Heart left ventricle (tissue), 16 donors: ENCODE data around the gene LTBP2. TPM values are rescaled to one million over a fixed set of nuclear protein-coding genes. Genes with fewer than 3 reads are reported as not detected.

ENCODE experiments used
- ATAC-seq, 4 donors: fragments of 200-7000 bp; cut with Tn5 transposase; one replicate each; pipeline ENCODE4 v1.9.1; 2020 to 2022; ENCODE audit warnings: moderate library complexity in 4 of 4, mild to moderate bottlenecking in 3 of 4, moderate number of reproducible peaks in 1 of 4
- DNase-seq, 5 donors: peaks; one replicate each; pipeline ENCODE4 v3.0.0-alpha.2; 2020
- H3K27ac ChIP-seq, 12 donors: fragments of 200-600 bp; sonication (generic) in 4 of 12; one replicate each; pipeline versions ENCODE4 v1.5.0 to v1.8.0; 2016 to 2022; ENCODE audit warnings: mild to moderate bottlenecking in 2 of 12
- H3K27me3 ChIP-seq, 9 donors: fragments of 200-600 bp; sonication (generic) in 2 of 9; one replicate each; pipeline versions ENCODE4 v1.5.1 to v1.8.0; 2016 to 2022; ENCODE audit warnings: mild to moderate bottlenecking in 3 of 9
- H3K36me3 ChIP-seq, 9 donors: fragments of 200-600 bp; sonication (generic) in 2 of 9; one replicate each; pipeline versions ENCODE4 v1.5.0 to v1.8.0; 2018 to 2022; ENCODE audit warnings: mild to moderate bottlenecking in 2 of 9
- H3K4me1 ChIP-seq, 12 donors: fragments of 200-600 bp; sonication (generic) in 4 of 12; one replicate each; pipeline versions ENCODE4 v1.5.0 to v1.8.0; 2016 to 2022; ENCODE audit warnings: mild to moderate bottlenecking in 3 of 12
- H3K4me3 ChIP-seq, 12 donors: fragments of 200-600 bp; sonication (generic) in 4 of 12; one replicate each; pipeline versions ENCODE4 v1.5.0 to v1.8.0; 2017 to 2022; ENCODE audit warnings: mild to moderate bottlenecking in 9 of 12, moderate library complexity in 4 of 12
- H3K9me3 ChIP-seq, 12 donors: fragments of 200-600 bp; sonication (generic) in 4 of 12; one replicate each; pipeline versions ENCODE4 v1.5.0 to v1.8.0; 2016 to 2022; ENCODE audit warnings: mild to moderate bottlenecking in 1 of 12
- CTCF ChIP-seq, 12 donors: fragments of 200-600 bp; sonication (generic) in 4 of 12; IDR thresholded peaks; one replicate each; pipeline versions ENCODE4 v1.5.0 to v1.8.0; 2018 to 2022; ENCODE audit warnings: antibody characterized with exemption in 12 of 12, mild to moderate bottlenecking in 5 of 12
- POLR2A ChIP-seq, 2 donors: fragments of 450-650 bp; IDR thresholded peaks; one replicate each; pipeline ENCODE4 v1.6.1; 2017; ENCODE audit warnings: antibody characterized with exemption in 2 of 2, mild to moderate bottlenecking in 2 of 2, moderate library complexity in 2 of 2
- WGBS, 4 donors: extraction: QIAGEN DNeasy Blood & Tissue Kit in 2 of 4; methylation state at CpG; one replicate each; pipeline versions ENCODE4 v1.1.5 to v1.1.7; 2013 to 2018; 5-methylcytosine and 5-hydroxymethylcytosine counted together
- intact Hi-C, 10 donors: fragments of 100-400 bp; cut with DNase I; formaldehyde crosslinking; loops; one replicate each; pipeline versions ENCODE4 v1.11.1 to v1.14.2; 2022
- polyA plus RNA-seq, 2 donors: library from polyadenylated mRNA; stranded (reverse); fragments of 200-250 nt; gene quantifications; one replicate each; pipeline ENCODE4 v1.2.3, GENCODE V29; 2013
- total RNA-seq, 9 donors: library from RNA; depleted of rRNA in 2 of 9; stranded (reverse); fragments of >200 nt in 2 of 9; fragmentation: NEBNext Ultra II Directional in 3 of 9; extraction: Animal tissue kit (Norgen Biotek cat#: 25700) in 3 of 9; gene quantifications; one replicate each; pipeline versions ENCODE4 v1.1.0 to v1.2.4, GENCODE V29; 2016 to 2023
- donor health status: ischemic (EF 13 %, LVEDD 7.1; RV severe dilation, severe dysfunction).
- donor health status: healthy with polysubstance abuse.
- donor health status: DM: no; HTN: yes; CAD: no.
- donor health status: DM: no; HTN: no; CAD: no.
- donor health status: ischemic (EF 25% LVEDD 6.9; RV normal size, moderate dysfunction).
- donor health status: ischemic (EF 25% LVEDD 5.7; RV mildly dilated, moderate dysfunction).
- donor health status: healthy.
- donor health status: DM: yes; HTN: yes; CAD: no.
- donor health status: ischemic (EF 35%, LVEDD 5.7; RV mildly dilated, moderate dysfunction).
- donor health status: nonischemic (EF 11% LVEDD 7.7; RV severe dilation, severe dysfunction).
- donor health status: DM: yes; HTN: yes; CAD: no.
- donor health status: PGD.
- donor health status: ischemic (EF 29% LVEDD 5.4; RV normal size, mild dysfunction).
- donor health status: nonischemic (EF 23%, LVEDD 6.1; RV moderate dilation, normal function).

Gene LTBP2
- total and polyA plus RNA-seq, 11 donors, result 4.0 to 69.1 (median 29.5) TPM

- Histone ChIP-seq H3K27me3 (no peaks in the 10 kb centered on the region), H3K9me3 (no peaks in the 10 kb centered on the region), H3K36me3 (peaks cover 0 to 21% (median 0%) of the 10 kb centered on the region in 9 donors), H3K4me3 (peak overlapping the region in 1 of 12 donors; percentile 9), H3K4me1 (peaks cover 0 to 55% (median 17%) of the 10 kb centered on the region in 12 donors), H3K27ac (peak overlapping the region in 3 of 12 donors; percentile 25 to 75 (median 57))
- 76 to 91% (median 85%) methylated on average over 4 to 8 of the region's 8 CpGs for WGBS, 4 donors
- DNase-seq, result no peak
- ATAC-seq, result no peak
- TF ChIP-seq CTCF (IDR thresholded peaks at IDR 0.05) (no peak), POLR2A (IDR thresholded peaks at IDR 0.05) (no peak)
- intact Hi-C loops, result loop anchor here in 6 of 10 donors (5.0 to 10.0 kb wide), 6 partner anchors 50 to 200 kb away; no protein-coding TSS in a partner anchor
Observed at GRCh38 chr14:74604911-74605310, 7.1 kb downstream of the LTBP2 start.

- H3K27ac ChIP-seq, result no peak overlapping the region
- H3K4me3 ChIP-seq, result no peak overlapping the region
- DNase-seq, result peak in 1 of 5 donors; percentile 33
- intact Hi-C loops, result loop anchor here in 3 of 10 donors (5.0 to 10.0 kb wide), 4 partner anchors 49 to 201 kb away; no protein-coding TSS in a partner anchor
- no peak for TF ChIP-seq CTCF (IDR thresholded peaks at IDR 0.05)
- TF ChIP-seq POLR2A (IDR thresholded peaks at IDR 0.05), result no peak
- H3K36me3 ChIP-seq, result peaks cover 0 to 21% (median 0%) of the 10 kb centered on the region in 9 donors
- H3K27me3 ChIP-seq, result no peaks in the 10 kb centered on the region
- 80 to 86% (median 82%) methylated on average over 7 of the region's 7 CpGs for WGBS, 4 donors
- H3K4me1 ChIP-seq, result peaks cover 0 to 59% (median 24%) of the 10 kb centered on the region in 12 donors
- ATAC-seq, result no peak
- no peaks in the 10 kb centered on the region for H3K9me3 ChIP-seq
Observed at GRCh38 chr14:74604157-74604556, 7.9 kb downstream of the LTBP2 start.

- WGBS, 4 donors, result 47 to 58% (median 50%) methylated on average over 11 of the region's 11 CpGs
- Histone ChIP-seq H3K36me3 (peaks cover 0 to 21% (median 0%) of the 10 kb centered on the region in 9 donors), H3K4me3 (no peak overlapping the region), H3K27ac (no peak overlapping the region), H3K27me3 (no peaks in the 10 kb centered on the region), H3K9me3 (no peaks in the 10 kb centered on the region), H3K4me1 (peaks cover 3 to 72% (median 33%) of the 10 kb centered on the region in 12 donors)
- intact Hi-C loops, result loop anchor here in 3 of 10 donors (5.0 to 10.0 kb wide), 4 partner anchors 47 to 203 kb away; no protein-coding TSS in a partner anchor
- TF ChIP-seq CTCF (IDR thresholded peaks at IDR 0.05) (no peak), POLR2A (IDR thresholded peaks at IDR 0.05) (no peak)
- ATAC-seq, result peak in 2 of 4 donors; percentile 6 to 40
- peak in 1 of 5 donors; percentile 56 for DNase-seq
Observed at GRCh38 chr14:74601982-74602381, 10.1 kb downstream of the LTBP2 start.

- ATAC-seq, result no peak
- Histone ChIP-seq H3K4me1 (peaks cover 3 to 73% (median 50%) of the 10 kb centered on the region in 12 donors), H3K9me3 (no peaks in the 10 kb centered on the region), H3K4me3 (no peak overlapping the region), H3K27ac (peak overlapping the region in 11 of 12 donors; percentile 35 to 80 (median 67)), H3K36me3 (peaks cover 0 to 21% (median 0%) of the 10 kb centered on the region in 9 donors), H3K27me3 (no peaks in the 10 kb centered on the region)
- intact Hi-C loops, result loop anchor here in 4 of 10 donors (5.0 to 10.0 kb wide), 5 partner anchors 45 to 205 kb away; partner anchors contain the start of genes ISCA2 (in 1 of the 4) and NPC2 (in 1 of the 4)
- 76 to 88% (median 82%) methylated on average over 7 to 8 of the region's 8 CpGs for WGBS, 4 donors
- no peak for TF ChIP-seq CTCF (IDR thresholded peaks at IDR 0.05)
- no peak for TF ChIP-seq POLR2A (IDR thresholded peaks at IDR 0.05)
- DNase-seq, result peak in 1 of 5 donors; percentile 63
Observed at GRCh38 chr14:74599946-74600345, 12.1 kb downstream of the LTBP2 start.
